GM23248 (cell line): ENCODE results near the gene ESPNL. TPM values are rescaled to one million over a fixed set of nuclear protein-coding genes. Genes with fewer than 3 reads are reported as not detected.

Experiments
- DNase-seq: peaks from one replicate; pipeline ENCODE4 v3.0.0-alpha.2; 2015
- H2AFZ ChIP-seq: fragments of 200-600 bp; sonication (generic); 2 replicates; pipeline ENCODE4 v1.6.1; 2016; ENCODE audit warnings: antibody characterized with exemption
- H3F3A ChIP-seq: fragments of 200-600 bp; sonication (generic); 2 replicates; pipeline ENCODE4 v1.6.1; 2016; ENCODE audit warnings: mild to moderate bottlenecking, antibody characterized with exemption, mixed run types; ENCODE audit not compliant: insufficient read depth
- H3K27ac ChIP-seq: fragments of 200-600 bp; sonication (generic); 2 replicates; pipeline ENCODE4 v1.5.1; 2016; ENCODE audit warnings: mild to moderate bottlenecking
- H3K27me3 ChIP-seq: fragments of 200-600 bp; sonication (generic); replicated peaks from 2 replicates; pipeline ENCODE4 v1.6.1; 2016; ENCODE audit warnings: mild to moderate bottlenecking; ENCODE audit not compliant: insufficient read depth
- H3K36me3 ChIP-seq: fragments of 200-600 bp; sonication (generic); 2 replicates; pipeline ENCODE4 v1.6.1; 2016; ENCODE audit warnings: low read depth, mild to moderate bottlenecking
- H3K4me1 ChIP-seq: fragments of 200-600 bp; sonication (generic); 2 replicates; pipeline ENCODE4 v1.6.1; 2016; ENCODE audit warnings: mild to moderate bottlenecking; ENCODE audit not compliant: insufficient read depth
- H3K4me2 ChIP-seq: fragments of 200-600 bp; sonication (generic); one replicate; pipeline ENCODE4 v1.6.1; 2016; ENCODE audit warnings: mild to moderate bottlenecking; ENCODE audit not compliant: unreplicated experiment
- H3K4me3 ChIP-seq: fragments of 200-600 bp; sonication (generic); 2 replicates; pipeline ENCODE4 v1.5.1; 2016; ENCODE audit warnings: mild to moderate bottlenecking
- H3K79me2 ChIP-seq: fragments of 200-600 bp; sonication (generic); 2 replicates; pipeline ENCODE4 v1.6.1; 2016; ENCODE audit warnings: mild to moderate bottlenecking; ENCODE audit not compliant: insufficient read depth
- H3K9ac ChIP-seq: fragments of 200-600 bp; sonication (generic); 2 replicates; pipeline ENCODE4 v1.6.1; 2016; ENCODE audit warnings: mild to moderate bottlenecking
- H3K9me2 ChIP-seq: fragments of 200-600 bp; sonication (generic); 2 replicates; pipeline ENCODE4 v1.6.1; 2016; ENCODE audit warnings: mixed run types, mild to moderate bottlenecking, moderate library complexity; ENCODE audit not compliant: insufficient read depth
- H3K9me3 ChIP-seq: fragments of 200-600 bp; sonication (generic); one replicate; pipeline ENCODE4 v1.6.1; 2017; ENCODE audit warnings: low read depth
- H4K20me1 ChIP-seq: fragments of 200-600 bp; sonication (generic); 2 replicates; pipeline ENCODE4 v1.6.0; 2016; ENCODE audit not compliant: insufficient read depth
- EZH2 ChIP-seq: fragments of 200-600 bp; sonication (generic); IDR thresholded peaks from 2 replicates; pipeline ENCODE4 v1.6.1; 2018; ENCODE audit warnings: antibody characterized with exemption, mild to moderate bottlenecking; ENCODE audit not compliant: insufficient read depth, poor library complexity, severe bottlenecking
- EZH2phosphoT487 ChIP-seq: fragments of 200-600 bp; sonication (generic); IDR thresholded peaks from 2 replicates; pipeline ENCODE4 v1.6.1; 2018; ENCODE audit warnings: antibody characterized with exemption, moderate library complexity, mild to moderate bottlenecking, low read depth; ENCODE audit not compliant: insufficient read depth
- WGBS, 2 experiments: methylation state at CpG; one replicate each; pipeline ENCODE4 v1.1.6; 2015 to 2017; ENCODE audit warnings: low lambda C conversion rate in 2 of 2, low coverage in 1 of 2; ENCODE audit errors: missing lambda C conversion rate in 2 of 2; 5-methylcytosine and 5-hydroxymethylcytosine counted together
- in situ Hi-C: fragments of 300-500 bp; cut with MboI; formaldehyde crosslinking; loops from 2 replicates; pipeline ENCODE4 v1.15.0; 2020
- polyA plus RNA-seq: library from polyadenylated mRNA; unstranded; fragments of >200 nt; fragmentation: Nextera tagmentation; extraction: Ambion mirVana; gene quantifications from 2 replicates; pipeline ENCODE4 v1.2.1, GENCODE V29; 2016
- total RNA-seq: library from RNA; depleted of rRNA; stranded (reverse); fragments of >200 nt; shearing (Covaris generic); gene quantifications from 2 replicates; pipeline ENCODE4 v1.2.3, GENCODE V29; 2014

Gene ESPNL
- total and polyA plus RNA-seq, 2 experiments from 2014 or later = 0.60 to 1.4 TPM

DNA sequence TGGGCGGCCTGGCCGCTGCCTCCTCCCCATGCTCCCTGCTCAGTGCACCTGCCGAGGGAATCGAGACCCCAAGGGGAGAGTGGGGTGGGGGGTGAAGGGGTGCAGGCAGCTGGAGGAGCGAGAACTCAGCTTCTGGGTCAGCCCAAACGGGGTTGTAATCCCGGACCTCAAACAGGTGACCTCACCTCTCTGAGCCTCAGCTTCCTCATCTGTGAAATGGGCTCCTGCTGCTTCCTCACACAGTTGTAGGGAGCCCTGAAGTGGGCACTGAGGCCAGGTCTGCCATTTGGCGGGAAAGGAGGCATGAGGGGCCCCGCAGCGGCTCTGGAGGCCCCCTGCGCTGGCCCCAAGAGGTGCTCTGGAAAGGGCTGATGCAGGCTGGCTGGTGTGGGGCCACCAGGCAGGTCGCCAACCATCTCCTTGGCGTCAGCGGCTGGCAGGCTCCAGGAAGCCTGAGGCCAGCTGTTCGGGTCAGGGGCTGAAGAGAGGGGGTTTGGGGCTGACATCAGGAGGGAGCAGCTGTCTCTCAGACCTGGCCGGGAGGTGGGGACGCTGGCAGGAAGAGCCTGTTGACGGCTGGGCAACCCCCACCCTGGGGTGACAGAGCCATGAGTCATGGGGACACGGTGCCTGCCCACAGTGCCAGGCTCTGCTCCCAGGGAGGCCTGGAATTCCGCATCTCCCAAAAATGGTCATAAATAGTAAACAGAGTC lies 43.3 kb downstream of the ESPNL start:
- Histone ChIP-seq H3K4me3 (no peak overlapping the region), H2AFZ (no peak overlapping the region), H3K9me2 (no peaks in the 10 kb centered on the region), H3K9ac (no peak overlapping the region), H4K20me1 (no peaks in the 10 kb centered on the region), H3K4me2 (peak overlapping the region; percentile 49), H3K27ac (no peak overlapping the region), H3K4me1 (peaks cover 15% of the 10 kb centered on the region), H3K9me3 (no peaks in the 10 kb centered on the region), H3K79me2 (no peaks in the 10 kb centered on the region), H3F3A (no peaks in the 10 kb centered on the region), H3K36me3 (no peaks in the 10 kb centered on the region), H3K27me3 (no peaks in the 10 kb centered on the region)
- TF ChIP-seq EZH2 = no peak
- in situ Hi-C loops = no loop called here
- DNase-seq = peak; percentile 89
- WGBS, 2 experiments = 33 to 34% methylated on average over 19 to 20 of the region's 20 CpGs

DNA sequence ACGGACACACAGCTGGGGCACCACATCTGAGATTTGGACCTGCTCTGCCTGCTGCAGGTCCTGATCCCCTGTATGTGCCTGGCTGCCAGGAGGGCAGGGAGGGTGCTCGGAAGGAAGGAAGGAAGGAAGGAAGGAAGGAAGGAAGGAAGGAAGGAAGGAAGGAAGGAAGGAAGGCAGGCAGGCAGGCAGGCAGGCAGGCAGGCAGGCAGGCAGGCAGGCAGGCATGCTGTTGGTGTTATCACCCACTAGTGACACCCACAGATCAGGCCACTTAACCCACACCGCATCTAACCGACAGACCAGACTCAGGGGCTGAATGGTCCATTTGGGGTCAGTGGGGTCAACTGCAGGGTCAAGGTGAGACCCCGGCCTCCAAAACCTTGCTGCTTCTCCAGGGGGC lies 44.1 kb downstream of the ESPNL start:
- in situ Hi-C loops = no loop called here
- H3K36me3 ChIP-seq = no peaks in the 10 kb centered on the region
- H3K79me2 ChIP-seq = no peaks in the 10 kb centered on the region
- peaks cover 15% of the 10 kb centered on the region for H3K4me1 ChIP-seq
- H3K9ac ChIP-seq = no peak overlapping the region
- no peak overlapping the region for H3K4me3 ChIP-seq
- no peak overlapping the region for H3K27ac ChIP-seq
- H3K4me2 ChIP-seq = peak overlapping the region; percentile 49
- DNase-seq = no peak
- H3K9me3 ChIP-seq = no peaks in the 10 kb centered on the region
- H2AFZ ChIP-seq = no peak overlapping the region
- no peaks in the 10 kb centered on the region for H3K9me2 ChIP-seq
- H4K20me1 ChIP-seq = no peaks in the 10 kb centered on the region
- WGBS, 2 experiments = 87 to 91% methylated on average over 5 of the region's 5 CpGs
- H3F3A ChIP-seq = no peaks in the 10 kb centered on the region
- no peak for TF ChIP-seq EZH2
- TF ChIP-seq EZH2phosphoT487 = no peak
- H3K27me3 ChIP-seq = no peaks in the 10 kb centered on the region

- 95 to 98% methylated on average over 12 of the region's 12 CpGs for WGBS, 2 experiments
- Histone ChIP-seq H3K27me3 (no peaks in the 10 kb centered on the region), H3K4me1 (peaks cover 15% of the 10 kb centered on the region), H3K9ac (no peak overlapping the region), H3K27ac (no peak overlapping the region), H3K4me3 (no peak overlapping the region), H3K9me2 (no peaks in the 10 kb centered on the region), H3K36me3 (no peaks in the 10 kb centered on the region), H3K9me3 (no peaks in the 10 kb centered on the region), H3K4me2 (no peak overlapping the region), H2AFZ (no peak overlapping the region), H3K79me2 (no peaks in the 10 kb centered on the region), H4K20me1 (no peaks in the 10 kb centered on the region), H3F3A (no peaks in the 10 kb centered on the region)
- peak; percentile 23 for DNase-seq
- in situ Hi-C loops = no loop called here
- TF ChIP-seq EZH2phosphoT487 (no peak), EZH2 (no peak)
Measured at GRCh38 chr2:238145046-238145445, 44.9 kb downstream of the ESPNL start.

GRCh38 chr2:238145851-238146250 lies 45.7 kb downstream of the ESPNL start:
- no peak for DNase-seq
- H3K27me3 ChIP-seq = no peaks in the 10 kb centered on the region
- H3K4me2 ChIP-seq = no peak overlapping the region
- no peaks in the 10 kb centered on the region for H3K9me2 ChIP-seq
- no peaks in the 10 kb centered on the region for H4K20me1 ChIP-seq
- H3K4me3 ChIP-seq = no peak overlapping the region
- H3K27ac ChIP-seq = no peak overlapping the region
- H3K4me1 ChIP-seq = peaks cover 15% of the 10 kb centered on the region
- no peaks in the 10 kb centered on the region for H3K36me3 ChIP-seq
- 78 to 86% methylated on average over 12 of the region's 12 CpGs for WGBS, 2 experiments
- no peaks in the 10 kb centered on the region for H3K79me2 ChIP-seq
- in situ Hi-C loops = no loop called here
- TF ChIP-seq EZH2phosphoT487 (no peak), EZH2 (no peak)
- no peaks in the 10 kb centered on the region for H3F3A ChIP-seq
- H3K9me3 ChIP-seq = no peaks in the 10 kb centered on the region
- no peak overlapping the region for H2AFZ ChIP-seq
- H3K9ac ChIP-seq = no peak overlapping the region
